ENCODE measurements around the gene LRGUK. TPM values are rescaled to one million over a fixed set of nuclear protein-coding genes. Genes with fewer than 3 reads are reported as not detected.
"Not testable (repeated sequence)": the region's sequence is repeated elsewhere in the genome, so short reads cannot be mapped to it uniquely, and the experiment has no call there.

The LRGUK gene
- total RNA-seq, 1 experiment from 2014 or later = not detected

DNA sequence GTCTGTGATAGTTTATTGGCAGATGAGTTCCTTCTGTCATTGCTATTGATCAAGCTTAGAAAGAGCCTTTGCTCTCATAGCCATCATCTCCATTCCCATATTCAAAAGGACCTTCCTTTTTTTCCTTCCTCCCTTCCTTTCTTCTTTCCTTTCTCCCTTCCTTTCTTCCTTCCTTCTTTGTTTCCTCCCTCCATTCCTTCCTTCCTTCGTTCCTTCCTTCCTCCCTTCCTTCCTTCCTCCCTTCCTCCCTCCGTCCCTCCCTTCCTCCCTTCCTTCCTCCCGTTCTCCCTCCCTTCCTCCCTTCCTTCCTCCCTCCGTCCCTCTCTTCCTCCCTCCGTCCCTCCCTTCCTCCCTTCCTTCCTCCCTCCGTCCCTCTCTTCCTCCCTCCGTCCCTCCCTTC is 104.2 kb downstream of the LRGUK start:
- not testable (repeated sequence) for DNase-seq (ENCODE audit: low read depth)

GRCh38 chr7:134234216-134234615 is 107.1 kb downstream of the LRGUK start:
- DNase-seq (ENCODE audit: low read depth) = no peak

- DNase-seq (ENCODE audit: low read depth) = no peak
Observed at GRCh38 chr7:134245253-134245652, 118.1 kb downstream of the LRGUK start.

GRCh38 chr7:134246347-134246746 is 119.2 kb downstream of the LRGUK start:
- no peak for DNase-seq (ENCODE audit: low read depth)

DNA sequence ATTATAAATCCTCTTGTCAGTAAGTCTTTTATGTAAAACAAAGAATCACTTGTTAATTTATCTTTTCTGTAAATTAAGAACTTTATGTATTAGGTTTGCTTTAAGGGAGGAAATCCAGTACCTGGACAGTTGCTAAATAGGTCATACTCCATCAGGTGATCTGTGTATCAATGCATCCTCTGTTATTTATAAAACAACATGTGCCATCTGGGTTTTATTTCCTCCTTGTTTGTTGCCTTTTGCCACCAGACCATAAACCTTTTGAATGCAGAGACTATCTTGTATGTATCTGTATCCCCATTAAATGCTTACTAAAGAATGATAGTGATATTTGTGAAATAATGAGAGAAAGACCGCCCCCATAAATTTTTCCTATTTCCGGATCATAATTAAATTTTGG is 119.6 kb downstream of the LRGUK start:
- no peak for DNase-seq (ENCODE audit: low read depth)

- no peak for DNase-seq (ENCODE audit: low read depth)
Observed at GRCh38 chr7:134248196-134248595, 121.1 kb downstream of the LRGUK start.

GRCh38 chr7:134254311-134254710 is 127.2 kb downstream of the LRGUK start:
- DNase-seq (ENCODE audit: low read depth) = peak; percentile 19

GRCh38 chr7:134255814-134256213 is 128.7 kb downstream of the LRGUK start:
- DNase-seq (ENCODE audit: low read depth) = no peak

DNA sequence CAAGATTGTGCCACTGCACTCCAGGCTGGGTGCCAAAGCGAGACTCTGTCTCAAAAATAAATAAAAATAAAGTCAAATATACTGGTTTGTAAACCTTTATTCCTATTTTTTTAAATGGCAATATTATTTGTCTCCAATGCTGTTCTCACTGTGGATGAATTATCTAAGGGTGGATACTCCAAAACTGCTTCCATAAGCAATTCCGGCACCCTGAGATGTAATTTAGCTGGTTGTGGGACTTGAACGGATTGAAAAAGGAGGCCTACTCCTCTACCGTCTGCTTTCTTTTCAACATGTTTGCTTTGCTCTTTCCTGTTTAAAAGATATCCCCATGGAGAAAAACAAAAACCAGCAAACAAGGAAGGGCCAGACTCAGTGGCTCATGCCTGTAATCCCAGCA is 135.2 kb downstream of the LRGUK start:
- no peak for DNase-seq (ENCODE audit: low read depth)

GRCh38 chr7:134276951-134277350 is 149.8 kb downstream of the LRGUK start:
- DNase-seq (ENCODE audit: low read depth) = peak; percentile 32

GRCh38 chr7:134278502-134279153 is 151.5 kb downstream of the LRGUK start:
- DNase-seq (ENCODE audit: low read depth) = no peak

DNA sequence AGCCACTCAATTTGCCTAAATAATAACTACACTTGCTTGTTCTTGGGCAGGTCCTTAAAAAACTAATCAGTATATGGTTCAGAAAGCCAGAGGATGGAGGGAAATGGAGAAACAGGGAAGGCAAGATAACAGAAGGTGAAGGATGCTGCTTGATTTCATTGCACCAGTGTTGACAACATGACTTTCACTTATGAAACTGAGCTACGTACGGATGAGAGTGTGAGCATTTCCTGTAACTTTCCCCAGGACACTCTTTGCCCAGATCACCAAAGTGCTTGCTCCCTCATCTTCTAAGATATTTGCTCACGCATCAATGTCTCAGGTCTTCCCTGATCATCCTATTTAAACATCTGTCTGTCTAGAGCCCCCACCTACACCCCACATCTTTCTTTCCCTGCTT is 152.2 kb downstream of the LRGUK start:
- DNase-seq (ENCODE audit: low read depth) = no peak

- no peak for DNase-seq (ENCODE audit: low read depth)
Observed at GRCh38 chr7:134279898-134280297, 152.8 kb downstream of the LRGUK start.

- no peak for DNase-seq (ENCODE audit: low read depth)
Observed at GRCh38 chr7:134280508-134280907, 153.4 kb downstream of the LRGUK start.

GRCh38 chr7:134284011-134284410 is 156.9 kb downstream of the LRGUK start:
- no peak for DNase-seq (ENCODE audit: low read depth)

DNA sequence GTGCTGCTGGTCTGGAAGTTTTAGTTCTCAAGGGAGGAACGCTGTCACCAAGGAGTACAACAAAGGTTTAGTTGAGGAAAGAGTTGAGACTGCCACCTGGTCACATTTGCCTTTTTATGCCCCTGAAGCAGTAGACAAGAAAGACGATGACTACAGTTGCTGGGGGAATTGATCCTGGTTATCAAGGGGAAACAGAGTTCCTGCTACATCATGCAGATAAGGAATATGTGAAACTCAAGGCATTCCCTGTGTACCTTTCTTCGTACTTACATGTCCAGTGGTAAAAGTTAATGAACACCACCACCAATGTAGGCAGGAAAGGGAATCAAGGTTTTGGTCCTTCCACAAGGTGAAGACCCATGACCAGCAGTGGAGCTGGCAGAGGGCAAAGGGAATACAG is 157.8 kb downstream of the LRGUK start:
- no peak for DNase-seq (ENCODE audit: low read depth)

- DNase-seq (ENCODE audit: low read depth) = no peak
Observed at GRCh38 chr7:134287916-134288659, 160.9 kb downstream of the LRGUK start.

- no peak for DNase-seq (ENCODE audit: low read depth)
Observed at GRCh38 chr7:134289423-134289822, 162.3 kb downstream of the LRGUK start.

GRCh38 chr7:134289841-134290240 is 162.7 kb downstream of the LRGUK start:
- no peak for DNase-seq (ENCODE audit: low read depth)

- peak; percentile 11 for DNase-seq (ENCODE audit: low read depth)
Observed at GRCh38 chr7:134290286-134290685, 163.1 kb downstream of the LRGUK start.

DNA sequence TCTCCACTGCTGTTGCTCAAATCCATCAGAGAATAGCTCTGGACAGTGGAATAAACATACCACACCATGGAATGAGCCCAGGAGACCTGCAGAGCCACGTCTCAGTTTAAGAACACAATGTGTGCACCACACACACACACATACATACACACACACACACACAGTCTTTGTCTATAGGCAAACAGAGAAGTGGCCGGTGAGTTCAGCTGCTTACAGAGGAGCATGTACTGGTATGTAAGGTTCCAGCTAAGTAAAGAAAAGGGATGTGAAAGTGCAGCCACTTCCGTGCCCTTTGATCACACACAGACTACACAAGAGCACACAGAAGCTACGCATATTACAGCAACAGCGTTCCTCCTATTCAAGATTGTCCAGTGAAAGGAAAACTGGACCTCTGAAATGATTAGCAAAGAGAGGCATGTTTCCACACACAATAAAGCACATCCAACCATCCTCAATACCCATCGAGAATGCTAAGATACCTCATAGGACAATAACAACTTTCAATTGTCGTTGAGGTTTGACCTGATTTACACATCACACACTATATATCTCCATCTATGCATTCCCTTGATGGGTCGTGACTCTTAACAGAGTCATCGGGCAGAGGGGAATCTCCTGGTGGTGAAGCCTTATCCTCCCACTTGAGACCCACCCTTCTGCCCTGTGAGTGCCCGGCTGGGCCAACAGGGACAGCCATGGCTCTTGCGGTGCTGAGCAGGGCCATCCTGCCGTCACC is 166.0 kb downstream of the LRGUK start:
- DNase-seq (ENCODE audit: low read depth) = no peak

- DNase-seq (ENCODE audit: low read depth) = not testable (repeated sequence)
Observed at GRCh38 chr7:134295982-134296381, 168.8 kb downstream of the LRGUK start.

Measured in HT1080 (cell line).